MCF 10A (cell line): Measurements from ENCODE around the gene RPS19BP1. TPM values are rescaled to one million over a fixed set of nuclear protein-coding genes. Genes with fewer than 3 reads are reported as not detected.
A peak's percentile ranks its signal among the peaks of the same experiment; 100 is the strongest.

Experiments
- BruUV-seq: library from RNA; stranded (reverse); fragments of 400-500 nt; replicated peaks from 2 replicates; lab custom pipeline; 2021; lab: Mats Ljungman, UMichigan
- CTCF ChIA-PET: fragments of 300-600 bp; sonication (Branson Sonifier 250); formaldehyde crosslinking; extraction: SDS; loops from one replicate; lab custom pipeline; 2021; ENCODE audit warnings: antibody characterized with exemption, inconsistent platforms; lab: Yijun Ruan, JAX
- POLR2A ChIA-PET: fragments of 300-600, 350-650 bp; sonication (Branson Sonifier 250); formaldehyde crosslinking; extraction: SDS; loops from one replicate; lab custom pipeline; 2020; ENCODE audit warnings: antibody characterized with exemption, inconsistent platforms; lab: Yijun Ruan, JAX
- DNase-seq: peaks from one replicate; pipeline ENCODE4 v3.0.0-alpha.2; 2018; ENCODE audit not compliant: unreplicated experiment
- H3K27ac Mint-ChIP-seq: one replicate; pipeline ENCODE4 v1.8.0; 2022; ENCODE audit warnings: mild to moderate bottlenecking, low read depth, mixed read lengths; ENCODE audit not compliant: unreplicated experiment
- H3K27me3 Mint-ChIP-seq: one replicate; pipeline ENCODE4 v1.8.0; 2022; ENCODE audit warnings: mixed read lengths; ENCODE audit not compliant: insufficient read depth, unreplicated experiment
- H3K36me3 Mint-ChIP-seq: one replicate; pipeline ENCODE4 v1.8.0; 2022; ENCODE audit warnings: mild to moderate bottlenecking, moderate library complexity, mixed read lengths; ENCODE audit not compliant: insufficient read depth, unreplicated experiment
- H3K4me1 Mint-ChIP-seq: one replicate; pipeline ENCODE4 v1.8.0; 2022; ENCODE audit warnings: mixed read lengths; ENCODE audit not compliant: insufficient read depth, unreplicated experiment
- H3K4me3 Mint-ChIP-seq: one replicate; pipeline ENCODE4 v1.8.0; 2022; ENCODE audit warnings: mild to moderate bottlenecking, moderate library complexity, mixed read lengths; ENCODE audit not compliant: unreplicated experiment
- H3K9me3 Mint-ChIP-seq: one replicate; pipeline ENCODE4 v1.8.0; 2022; ENCODE audit warnings: mixed read lengths; ENCODE audit not compliant: unreplicated experiment
- intact Hi-C: fragments of 100-400 bp; cut with micrococcal nuclease; formaldehyde crosslinking; loops from 2 replicates; pipeline ENCODE4 v1.14.1; 2022
- total RNA-seq: library from RNA; stranded (reverse); gene quantifications from 2 replicates; pipeline ENCODE4 v1.2.3, GENCODE V29; 2022
- TF ChIP-seq, protein P1 (sequence below): fragments of 200-600 bp; IDR thresholded peaks from one replicate; pipeline ENCODE4 v1.8.0; 2022; ENCODE audit warnings: antibody characterized with exemption, mild to moderate bottlenecking; ENCODE audit not compliant: unreplicated experiment

RPS19BP1 gene
- total RNA-seq, 1 experiment from 2014 or later = 104 TPM

- no peaks in the 10 kb centered on the region for H3K9me3 Mint-ChIP-seq
- TF ChIP-seq, protein P1, sequence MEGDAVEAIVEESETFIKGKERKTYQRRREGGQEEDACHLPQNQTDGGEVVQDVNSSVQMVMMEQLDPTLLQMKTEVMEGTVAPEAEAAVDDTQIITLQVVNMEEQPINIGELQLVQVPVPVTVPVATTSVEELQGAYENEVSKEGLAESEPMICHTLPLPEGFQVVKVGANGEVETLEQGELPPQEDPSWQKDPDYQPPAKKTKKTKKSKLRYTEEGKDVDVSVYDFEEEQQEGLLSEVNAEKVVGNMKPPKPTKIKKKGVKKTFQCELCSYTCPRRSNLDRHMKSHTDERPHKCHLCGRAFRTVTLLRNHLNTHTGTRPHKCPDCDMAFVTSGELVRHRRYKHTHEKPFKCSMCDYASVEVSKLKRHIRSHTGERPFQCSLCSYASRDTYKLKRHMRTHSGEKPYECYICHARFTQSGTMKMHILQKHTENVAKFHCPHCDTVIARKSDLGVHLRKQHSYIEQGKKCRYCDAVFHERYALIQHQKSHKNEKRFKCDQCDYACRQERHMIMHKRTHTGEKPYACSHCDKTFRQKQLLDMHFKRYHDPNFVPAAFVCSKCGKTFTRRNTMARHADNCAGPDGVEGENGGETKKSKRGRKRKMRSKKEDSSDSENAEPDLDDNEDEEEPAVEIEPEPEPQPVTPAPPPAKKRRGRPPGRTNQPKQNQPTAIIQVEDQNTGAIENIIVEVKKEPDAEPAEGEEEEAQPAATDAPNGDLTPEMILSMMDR = no peak
- no peak overlapping the region for H3K27ac Mint-ChIP-seq
- H3K4me1 Mint-ChIP-seq = peaks cover 51% of the 10 kb centered on the region
- ChIA-PET POLR2A (interaction anchor here (2.0 to 5.1 kb wide), 5 partner anchors 10 to 514 kb away, joined by 6 to 85 read pairs (median 21); partner anchors contain the start of genes ATF4, MIEF1 and RPL3), CTCF (interaction anchor here (0.6 to 26.5 kb wide), 14 partner anchors 8 to 876 kb away, joined by 3 to 471 read pairs (median 4); no protein-coding TSS in a partner anchor)
- BruUV-seq = no TSS peak
- no peaks in the 10 kb centered on the region for H3K27me3 Mint-ChIP-seq
- DNase-seq = no peak
- H3K4me3 Mint-ChIP-seq = peak overlapping the region; percentile 52
- peaks cover 56% of the 10 kb centered on the region for H3K36me3 Mint-ChIP-seq
- intact Hi-C loops = loop anchor here (5.0 kb wide), 2 partner anchors 512 to 647 kb away; partner anchors contain the start of gene TNRC6B
Measured at GRCh38 chr22:39530116-39530515, 2.4 kb downstream of the RPS19BP1 start.

- H3K27me3 Mint-ChIP-seq = no peaks in the 10 kb centered on the region
- ChIA-PET CTCF (interaction anchor here (0.5 to 26.5 kb wide), 13 partner anchors 9 to 877 kb away, joined by 3 to 471 read pairs (median 5); partner anchors contain the start of genes ATF4 and MIEF1), POLR2A (interaction anchor here (0.7 to 5.1 kb wide), 13 partner anchors 9 to 818 kb away, joined by 3 to 85 read pairs (median 3); partner anchors contain the start of genes ATF4, MIEF1, RPL3 and TNRC6B)
- H3K9me3 Mint-ChIP-seq = no peaks in the 10 kb centered on the region
- no peak for DNase-seq
- H3K36me3 Mint-ChIP-seq = peaks cover 63% of the 10 kb centered on the region
- peak overlapping the region; percentile 52 for H3K4me3 Mint-ChIP-seq
- TF ChIP-seq, protein P1 = no peak
- H3K4me1 Mint-ChIP-seq = peaks cover 56% of the 10 kb centered on the region
- peak overlapping the region; percentile 47 for H3K27ac Mint-ChIP-seq
- intact Hi-C loops = loop anchor here (1.0 to 10.0 kb wide), 2 partner anchors 36 to 355 kb away; no protein-coding TSS in a partner anchor
- BruUV-seq = no TSS peak
Measured at GRCh38 chr22:39529487-39529851, 3.1 kb downstream of the RPS19BP1 start.

GRCh38 chr22:39528681-39529486 lies 3.7 kb downstream of the RPS19BP1 start:
- no peaks in the 10 kb centered on the region for H3K9me3 Mint-ChIP-seq
- intact Hi-C loops = loop anchor here (1.0 to 10.0 kb wide), 2 partner anchors 36 to 354 kb away; no protein-coding TSS in a partner anchor
- ChIA-PET CTCF (interaction anchor here (0.5 to 26.5 kb wide), 15 partner anchors 9 to 1347 kb away, joined by 3 to 471 read pairs (median 5); partner anchors contain the start of genes ATF4 and MIEF1), POLR2A (interaction anchor here (0.6 to 5.1 kb wide), 15 partner anchors 8 to 1501 kb away, joined by 3 to 85 read pairs (median 3); partner anchors contain the start of genes ATF4, MIEF1, RPL3 and TNRC6B)
- peak overlapping the region; percentile 44 for H3K4me3 Mint-ChIP-seq
- BruUV-seq = TSS peak; percentile 54
- peak; percentile 83 for DNase-seq
- TF ChIP-seq, protein P1 = peak; percentile 94
- H3K27ac Mint-ChIP-seq = peak overlapping the region; percentile 47
- H3K4me1 Mint-ChIP-seq = peaks cover 57% of the 10 kb centered on the region
- H3K36me3 Mint-ChIP-seq = peaks cover 69% of the 10 kb centered on the region
- no peaks in the 10 kb centered on the region for H3K27me3 Mint-ChIP-seq
